ENCODE measurements around the gene BTNL9. TPM values are rescaled to one million over a fixed set of nuclear protein-coding genes. Genes with fewer than 3 reads are reported as not detected.
"Not testable (repeated sequence)": the region's sequence is repeated elsewhere in the genome, so short reads cannot be mapped to it uniquely, and the experiment has no call there.

BTNL9 gene
- total and polyA plus RNA-seq, 9 of the 15 experiments (the other 6 are each of a cell fraction or from before 2014, with no cell fraction given), result 3.7 to 86.7 (median 29.4) TPM

GRCh38 chr5:181101030-181101641 lies 61.1 kb downstream of the BTNL9 start:
- H2AFZ ChIP-seq (ENCODE audit: low read depth, low read length); H3K9me1 ChIP-seq (ENCODE audit: control insufficient read depth, insufficient read depth, low read length); H3K9me3 ChIP-seq (replicated peaks; ENCODE audit: control insufficient read depth, insufficient read depth, low read depth, low read length); CTCF ChIA-PET (ENCODE audit: low intra/inter-chr PET ratio); H3K36me3 ChIP-seq (ENCODE audit: control insufficient read depth, insufficient read depth, low read length); H3K27me3 ChIP-seq (ENCODE audit: control insufficient read depth in 2 of 2, insufficient read depth in 2 of 2, low read length in 2 of 2); H4K20me1 ChIP-seq (replicated peaks; ENCODE audit: control insufficient read depth, insufficient read depth, low read length); in situ Hi-C loops (cut with MboI); BruUV-seq (replicated peaks); POLR2A ChIA-PET; H3K4me2 ChIP-seq (ENCODE audit: insufficient read depth, low read length); H3K27ac ChIP-seq (ENCODE audit: extremely low read depth, low read depth, low read length); FAIRE-seq; H3K79me2 ChIP-seq (ENCODE audit: control insufficient read depth, insufficient read depth, low read length): not testable (repeated sequence)
- no CpG with 5 or more reads among the region's 54 CpGs for WGBS (ENCODE audit: insufficient coverage, low coverage, missing lambda C conversion rate)
- ATAC-seq (peak; percentile 39), DNase-seq (ENCODE audit: extremely low read depth in 1 of 4, low spot score in 3 of 4) (peak in 1 of 4 experiments; percentile 52)
- H3K4me3 ChIP-seq, result peak overlapping the region; percentile 36
- H3K9ac ChIP-seq (ENCODE audit: insufficient read depth in 1 of 2, low read depth in 2 of 2, low read length in 2 of 2), result peak overlapping the region in 1 of 2 experiments; percentile 85; a peak in 2 of 4 replicates
- intact Hi-C loops (cut with micrococcal nuclease), result loop anchor here (10.0 kb wide), 1 partner anchor 64 kb away; no protein-coding TSS in a partner anchor
- H3K4me1 ChIP-seq (replicated peaks in 1 of 2; ENCODE audit: control insufficient read depth in 2 of 2, insufficient read depth in 2 of 2, low read length in 2 of 2), result peaks cover 14 to 35% of the 10 kb centered on the region in 2 experiments

DNA sequence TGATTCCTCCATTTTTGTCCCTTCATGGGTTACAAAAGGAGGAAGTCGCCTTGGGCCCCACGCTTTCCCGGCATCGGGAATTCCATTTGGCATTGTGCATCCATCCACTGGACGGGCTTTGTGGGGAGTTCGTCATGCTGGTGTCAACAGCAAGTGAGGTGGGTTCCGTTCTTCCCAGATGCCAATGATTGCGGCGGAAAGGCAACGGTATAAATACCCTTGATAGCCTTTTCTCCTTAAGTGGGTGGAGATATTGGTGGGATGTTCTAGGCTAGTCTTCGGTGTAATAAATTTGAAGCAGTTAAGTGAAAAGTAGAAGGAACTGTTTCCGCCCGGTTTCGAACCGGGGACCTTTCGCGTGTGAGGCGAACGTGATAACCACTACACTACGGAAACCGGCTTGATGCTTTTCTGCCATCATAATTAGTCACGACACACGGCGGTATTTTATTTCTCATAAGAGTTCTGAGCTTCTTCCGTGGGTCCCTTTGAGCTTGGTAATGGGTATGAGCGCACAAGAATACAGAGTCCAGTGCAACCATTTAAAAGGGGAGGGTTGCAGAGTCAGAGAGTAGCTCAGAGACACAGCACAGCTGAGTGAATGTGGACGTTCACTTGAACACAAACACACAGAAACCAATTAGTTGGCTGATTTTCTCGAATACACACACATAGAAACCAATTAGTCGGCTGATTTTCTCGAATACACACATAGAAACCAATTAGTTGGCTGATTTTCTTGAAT lies 62.0 kb downstream of the BTNL9 start:
- H4K20me1 ChIP-seq (replicated peaks; ENCODE audit: control insufficient read depth, insufficient read depth, low read length); DNase-seq (ENCODE audit: extremely low read depth in 1 of 4, low spot score in 3 of 4); H2AFZ ChIP-seq (ENCODE audit: low read depth, low read length); H3K27ac ChIP-seq (ENCODE audit: extremely low read depth, low read depth, low read length); H3K36me3 ChIP-seq (ENCODE audit: control insufficient read depth, insufficient read depth, low read length); H3K4me2 ChIP-seq (ENCODE audit: insufficient read depth, low read length); in situ Hi-C loops (cut with MboI); CTCF ChIA-PET (ENCODE audit: low intra/inter-chr PET ratio); H3K4me3 ChIP-seq; H3K9ac ChIP-seq (ENCODE audit: insufficient read depth in 1 of 2, low read depth in 2 of 2, low read length in 2 of 2); H3K79me2 ChIP-seq (ENCODE audit: control insufficient read depth, insufficient read depth, low read length); H3K9me3 ChIP-seq (replicated peaks; ENCODE audit: control insufficient read depth, insufficient read depth, low read depth, low read length); H3K9me1 ChIP-seq (ENCODE audit: control insufficient read depth, insufficient read depth, low read length); POLR2A ChIA-PET; H3K27me3 ChIP-seq (ENCODE audit: control insufficient read depth in 2 of 2, insufficient read depth in 2 of 2, low read length in 2 of 2): not testable (repeated sequence)
- BruUV-seq (replicated peaks), result TSS peak; percentile 99
- ATAC-seq (peak; percentile 34), FAIRE-seq (peak; percentile 100)
- WGBS (ENCODE audit: insufficient coverage, low coverage, missing lambda C conversion rate), result no CpG with 5 or more reads among the region's 30 CpGs
- peaks cover 21 to 43% of the 10 kb centered on the region in 2 experiments for H3K4me1 ChIP-seq (replicated peaks in 1 of 2; ENCODE audit: control insufficient read depth in 2 of 2, insufficient read depth in 2 of 2, low read length in 2 of 2)
- intact Hi-C loops (cut with micrococcal nuclease), result loop anchor here (10.0 kb wide), 1 partner anchor 63 kb away; no protein-coding TSS in a partner anchor
